ENCODE measurements around the gene VPS13D. TPM values are rescaled to one million over a fixed set of nuclear protein-coding genes. Genes with fewer than 3 reads are reported as not detected.

Gene VPS13D
- total and polyA plus RNA-seq, 2 of the 4 experiments (the other 2 are of a cell fraction) = 9.0 to 16.3 TPM

- Histone ChIP-seq H3K9me3 (ENCODE audit: control insufficient read depth, insufficient read depth, low read length) (no peaks in the 10 kb centered on the region; the same call in 1 of the 2 replicates), H3K56ac (ENCODE audit: extremely low read depth, insufficient read depth, low read length) (peak overlapping the region; percentile 23; the same call in 1 of the 2 replicates), H3K9me1 (ENCODE audit: insufficient read depth, low read length) (peaks cover 11% of the 10 kb centered on the region), H4K8ac (ENCODE audit: low read depth in 2 of 2, low read length in 2 of 2) (peak overlapping the region; percentile 35 to 79; a peak in 3 of 4 replicates), H3K14ac (replicated peaks; ENCODE audit: low read depth, low read length) (peak overlapping the region; percentile 78; the same call in 1 of the 2 replicates), H4K20me1 (ENCODE audit: insufficient read depth, low read length) (no peaks in the 10 kb centered on the region), H4K91ac (ENCODE audit: insufficient read depth, low read depth, low read length) (peak overlapping the region; percentile 53), H3K23ac (ENCODE audit: low read depth, low read length) (peak overlapping the region; percentile 55), H2AK9ac (replicated peaks; ENCODE audit: low read depth, low read length, poor library complexity) (no peak overlapping the region), H3K27ac (ENCODE audit: insufficient read depth, low read length) (peak overlapping the region; percentile 61; the same call in 1 of the 2 replicates), H2AFZ (replicated peaks; ENCODE audit: low read length, poor library complexity) (no peak overlapping the region), H3K18ac (ENCODE audit: low read depth, low read length) (peak overlapping the region; percentile 69), H3K36me3 (ENCODE audit: control insufficient read depth, insufficient read depth, low read length) (peaks cover 17% of the 10 kb centered on the region), H2AK5ac (ENCODE audit: low read depth, low read length) (peak overlapping the region; percentile 72), H2BK5ac (ENCODE audit: low read depth, low read length, poor library complexity, severe bottlenecking) (peak overlapping the region; percentile 80), H3K4me2 (ENCODE audit: low read depth, low read length) (no peak overlapping the region), H3K4ac (ENCODE audit: low read depth, low read length) (peak overlapping the region; percentile 80), H2BK120ac (ENCODE audit: low read depth, low read length) (peak overlapping the region; percentile 86), H2BK20ac (ENCODE audit: low read depth, low read length) (peak overlapping the region; percentile 90), H3K4me1 (ENCODE audit: control insufficient read depth, insufficient read depth, low read length) (peaks cover 22% of the 10 kb centered on the region), H3K79me1 (ENCODE audit: low read depth in 1 of 2, low read length in 2 of 2) (peaks cover 0 to 3% of the 10 kb centered on the region in 2 experiments; a peak in 1 of 4 replicates), H2BK15ac (ENCODE audit: low read depth, low read length) (peak overlapping the region; percentile 97), H4K5ac (ENCODE audit: low read depth, low read length) (peak overlapping the region; percentile 75), H3K4me3 (ENCODE audit: insufficient read depth, low read depth, low read length) (no peak overlapping the region), H3K27me3 (ENCODE audit: control insufficient read depth, insufficient read depth, low read length) (no peaks in the 10 kb centered on the region), H3K9ac (ENCODE audit: low read depth, low read length) (peak overlapping the region; percentile 39; the same call in 1 of the 2 replicates)
- CTCF ChIA-PET = interaction anchor here (0.8 to 1.6 kb wide), 7 partner anchors 26 to 188 kb away, joined by 3 to 4 read pairs (median 3); no protein-coding TSS in a partner anchor
- no CpG with 5 or more reads among the region's 5 CpGs for WGBS, 2 experiments (ENCODE audit: extremely low coverage in 2 of 2, insufficient read length in 1 of 2)
- POLR2A ChIA-PET (ENCODE audit: unreplicated experiment) = no interaction called here
- no TSS peak for BruUV-seq (replicated peaks)
- dilution Hi-C loops (cut with HindIII; ENCODE audit: low sequenced_read_pairs, unreplicated experiment) (no loop called here), intact Hi-C loops (cut with micrococcal nuclease) (loop anchor here (1.0 to 5.0 kb wide), 3 partner anchors 54 to 211 kb away; no protein-coding TSS in a partner anchor), in situ Hi-C loops (cut with MboI; ENCODE audit: low sequenced_read_pairs) (loop anchor here (25.0 kb wide), 1 partner anchor 204 kb away; the partner anchor contains the start of gene DHRS3)
- TF ChIP-seq CEBPB (IDR thresholded peaks at IDR 0.05; ENCODE audit: low read depth, low read length) (no peak), MXI1 (IDR thresholded peaks at IDR 0.05; ENCODE audit: borderline replicate concordance, low read depth, low read length) (no peak), SMC3 (IDR thresholded peaks at IDR 0.05; ENCODE audit: low read depth, low read length) (no peak), RCOR1 (IDR thresholded peaks at IDR 0.05; ENCODE audit: insufficient replicate concordance, low read length) (no peak), MAZ (IDR thresholded peaks at IDR 0.05; ENCODE audit: borderline replicate concordance, low read depth, low read length) (no peak), MAFK (IDR thresholded peaks at IDR 0.05; ENCODE audit: low read depth, low read length) (no peak), CHD1 (IDR thresholded peaks at IDR 0.05; ENCODE audit: low read depth, low read length) (no peak), FOS (IDR thresholded peaks at IDR 0.05; ENCODE audit: low read depth, low read length) (no peak)
- DNase-seq (no peak), ATAC-seq (ENCODE audit: low read depth) (no peak)
Observed at GRCh38 chr1:12407962-12408454, 178.2 kb downstream of the VPS13D start.
